Gastrocnemius medialis (tissue), 4 donors: ENCODE results near the gene FLT1.

ENCODE experiments used
- POLR2A ChIP-seq, 2 donors: fragments of 450-650 bp; IDR thresholded peaks; one replicate each; pipeline ENCODE4 v1.6.1; 2017; ENCODE audit warnings: antibody characterized with exemption in 2 of 2, mild to moderate bottlenecking in 2 of 2, moderate library complexity in 2 of 2
- TF ChIP-seq, protein P1 (sequence below), 5 experiments: fragments of 450-650 bp in 3 of 5; fragments of 200-600 bp in 2 of 5; sonication (generic) in 2 of 5; IDR thresholded peaks in 4 of 5; conservative IDR thresholded peaks in 1 of 5; 1 replicate in 4 of 5; 2 replicates in 1 of 5; pipeline ENCODE4 v1.5.1; 2016 to 2019; ENCODE audit warnings: antibody characterized with exemption in 5 of 5, mild to moderate bottlenecking in 3 of 5, moderate library complexity in 3 of 5

DNA sequence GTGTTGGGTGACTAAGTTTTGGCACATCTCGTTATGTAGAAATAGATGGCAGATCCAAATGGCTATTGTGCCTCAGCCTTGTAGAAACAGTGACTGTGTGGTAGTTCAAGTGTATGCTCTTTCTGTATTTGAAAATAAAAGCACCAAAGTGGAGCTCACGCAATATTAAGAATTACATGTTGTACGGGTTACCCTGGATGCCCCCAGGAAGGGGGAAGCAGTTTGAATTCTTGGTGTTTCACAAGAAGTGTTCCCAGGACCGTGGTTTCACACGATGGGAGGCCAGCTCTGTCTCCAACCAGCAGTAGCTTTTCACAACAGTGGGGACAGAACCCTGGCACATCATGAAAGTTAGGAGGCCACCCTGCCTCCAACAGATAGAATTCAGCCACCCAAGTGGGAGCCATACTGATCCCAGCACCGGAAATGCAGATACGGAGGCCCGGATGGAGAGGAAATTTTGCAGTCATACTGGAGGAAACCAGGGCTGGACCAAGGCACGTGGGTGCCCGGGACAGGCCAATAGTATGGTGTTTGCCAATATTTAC lies 8.9 kb downstream of the FLT1 start:
- TF ChIP-seq, protein P1, sequence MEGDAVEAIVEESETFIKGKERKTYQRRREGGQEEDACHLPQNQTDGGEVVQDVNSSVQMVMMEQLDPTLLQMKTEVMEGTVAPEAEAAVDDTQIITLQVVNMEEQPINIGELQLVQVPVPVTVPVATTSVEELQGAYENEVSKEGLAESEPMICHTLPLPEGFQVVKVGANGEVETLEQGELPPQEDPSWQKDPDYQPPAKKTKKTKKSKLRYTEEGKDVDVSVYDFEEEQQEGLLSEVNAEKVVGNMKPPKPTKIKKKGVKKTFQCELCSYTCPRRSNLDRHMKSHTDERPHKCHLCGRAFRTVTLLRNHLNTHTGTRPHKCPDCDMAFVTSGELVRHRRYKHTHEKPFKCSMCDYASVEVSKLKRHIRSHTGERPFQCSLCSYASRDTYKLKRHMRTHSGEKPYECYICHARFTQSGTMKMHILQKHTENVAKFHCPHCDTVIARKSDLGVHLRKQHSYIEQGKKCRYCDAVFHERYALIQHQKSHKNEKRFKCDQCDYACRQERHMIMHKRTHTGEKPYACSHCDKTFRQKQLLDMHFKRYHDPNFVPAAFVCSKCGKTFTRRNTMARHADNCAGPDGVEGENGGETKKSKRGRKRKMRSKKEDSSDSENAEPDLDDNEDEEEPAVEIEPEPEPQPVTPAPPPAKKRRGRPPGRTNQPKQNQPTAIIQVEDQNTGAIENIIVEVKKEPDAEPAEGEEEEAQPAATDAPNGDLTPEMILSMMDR (IDR thresholded peaks at IDR 0.05 in 4 of 5, conservative IDR thresholded peaks at IDR 0.05 in 1 of 5), result no peak
- TF ChIP-seq POLR2A (IDR thresholded peaks at IDR 0.05), result no peak
